Nephron (organoid): ENCODE results near the gene PRKN.

Experiments used
- H3K27ac Mint-ChIP-seq, 3 experiments: 2 replicates each; pipeline ENCODE4 v1.8.0; 2020; ENCODE audit warnings: mixed read lengths in 3 of 3, mild to moderate bottlenecking in 2 of 3, moderate library complexity in 1 of 3
- H3K27me3 Mint-ChIP-seq: 2 replicates; pipeline ENCODE4 v1.8.0; 2021; ENCODE audit warnings: low read depth, mild to moderate bottlenecking, moderate library complexity, mixed read lengths
- H3K36me3 Mint-ChIP-seq: 2 replicates; pipeline ENCODE4 v1.8.0; 2020; ENCODE audit warnings: low read depth, mixed read lengths
- H3K4me1 Mint-ChIP-seq: 2 replicates; pipeline ENCODE4 v1.8.0; 2020; ENCODE audit warnings: mixed read lengths
- H3K4me3 Mint-ChIP-seq, 3 experiments: 2 replicates each; pipeline ENCODE4 v1.8.0; 2020; ENCODE audit warnings: mild to moderate bottlenecking in 3 of 3, mixed read lengths in 3 of 3, moderate library complexity in 2 of 3
- H3K9me3 Mint-ChIP-seq: 2 replicates; pipeline ENCODE4 v1.8.0; 2020; ENCODE audit warnings: mixed read lengths
- TF ChIP-seq, protein P1 (sequence below), 3 experiments: fragments of 200-600 bp; sonication (generic); IDR thresholded peaks; one replicate each; pipeline ENCODE4 v1.5.0; 2021; ENCODE audit warnings: antibody characterized with exemption in 3 of 3; ENCODE audit not compliant: unreplicated experiment in 3 of 3

PRKN gene

DNA sequence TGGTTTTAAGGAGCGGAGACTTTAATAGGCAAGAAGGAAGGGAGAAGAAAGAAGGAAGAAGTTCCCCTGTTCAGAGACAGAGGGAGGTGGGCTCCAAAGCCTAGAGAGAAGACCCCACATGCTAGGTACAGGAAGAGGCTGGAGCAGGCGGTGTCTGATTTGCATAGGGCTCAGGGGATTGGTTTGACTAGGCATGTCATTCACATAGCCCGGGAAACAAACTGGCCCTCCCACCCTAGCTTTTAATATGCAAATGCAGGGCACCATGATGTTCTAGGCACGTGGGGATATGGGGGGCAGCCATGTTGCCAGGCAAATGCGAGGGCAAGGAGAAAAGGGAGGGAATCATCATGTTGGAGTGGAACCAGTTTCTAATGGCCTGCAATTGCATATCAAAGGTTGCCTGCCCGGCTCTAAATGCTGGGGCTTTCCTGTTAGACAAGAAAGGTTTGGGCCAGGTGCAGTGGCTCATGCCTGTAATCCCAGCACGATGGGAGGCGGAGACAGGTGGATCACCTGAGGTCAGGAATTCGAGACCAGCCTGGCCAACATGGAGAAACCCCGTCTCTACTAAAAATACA lies 1419.4 kb downstream of the PRKN start:
- TF ChIP-seq, protein P1, sequence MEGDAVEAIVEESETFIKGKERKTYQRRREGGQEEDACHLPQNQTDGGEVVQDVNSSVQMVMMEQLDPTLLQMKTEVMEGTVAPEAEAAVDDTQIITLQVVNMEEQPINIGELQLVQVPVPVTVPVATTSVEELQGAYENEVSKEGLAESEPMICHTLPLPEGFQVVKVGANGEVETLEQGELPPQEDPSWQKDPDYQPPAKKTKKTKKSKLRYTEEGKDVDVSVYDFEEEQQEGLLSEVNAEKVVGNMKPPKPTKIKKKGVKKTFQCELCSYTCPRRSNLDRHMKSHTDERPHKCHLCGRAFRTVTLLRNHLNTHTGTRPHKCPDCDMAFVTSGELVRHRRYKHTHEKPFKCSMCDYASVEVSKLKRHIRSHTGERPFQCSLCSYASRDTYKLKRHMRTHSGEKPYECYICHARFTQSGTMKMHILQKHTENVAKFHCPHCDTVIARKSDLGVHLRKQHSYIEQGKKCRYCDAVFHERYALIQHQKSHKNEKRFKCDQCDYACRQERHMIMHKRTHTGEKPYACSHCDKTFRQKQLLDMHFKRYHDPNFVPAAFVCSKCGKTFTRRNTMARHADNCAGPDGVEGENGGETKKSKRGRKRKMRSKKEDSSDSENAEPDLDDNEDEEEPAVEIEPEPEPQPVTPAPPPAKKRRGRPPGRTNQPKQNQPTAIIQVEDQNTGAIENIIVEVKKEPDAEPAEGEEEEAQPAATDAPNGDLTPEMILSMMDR (IDR thresholded peaks at IDR 0.05; ENCODE audit: unreplicated experiment in 3 of 3): no peak
- Mint-ChIP-seq H3K27me3 (no peaks in the 10 kb centered on the region), H3K27ac (no peak overlapping the region)

DNA sequence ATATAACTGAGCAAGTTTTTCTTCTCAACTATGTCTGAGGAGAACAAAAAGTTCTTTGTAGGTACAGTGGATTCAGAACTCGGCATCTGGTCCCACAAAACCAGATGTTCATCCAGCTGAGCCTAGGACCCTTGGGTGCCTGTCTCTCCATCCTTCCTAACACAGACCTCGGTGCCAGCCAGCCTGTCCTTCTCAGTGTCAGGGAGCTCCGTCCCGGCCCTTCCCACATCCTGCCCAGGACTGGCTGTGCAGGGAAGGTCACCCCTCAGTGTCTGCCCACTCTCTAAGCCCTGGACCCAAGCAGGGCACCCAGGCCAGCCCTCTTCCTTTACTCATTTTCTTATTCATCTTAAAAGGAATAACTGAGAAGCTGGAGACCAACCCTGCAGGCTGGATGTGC lies 1421.7 kb downstream of the PRKN start:
- TF ChIP-seq, protein P1 (IDR thresholded peaks at IDR 0.05; ENCODE audit: unreplicated experiment in 3 of 3): no peak
- no peak overlapping the region for H3K4me3 Mint-ChIP-seq
- H3K36me3 Mint-ChIP-seq: no peaks in the 10 kb centered on the region
- no peaks in the 10 kb centered on the region for H3K9me3 Mint-ChIP-seq
- H3K4me1 Mint-ChIP-seq: no peaks in the 10 kb centered on the region
- H3K27ac Mint-ChIP-seq: no peak overlapping the region
- H3K27me3 Mint-ChIP-seq: no peaks in the 10 kb centered on the region

More for the DNA sequence above, 1419.4 kb downstream of the PRKN start:
- Mint-ChIP-seq H3K36me3 (no peaks in the 10 kb centered on the region), H3K9me3 (no peaks in the 10 kb centered on the region), H3K4me3 (no peak overlapping the region), H3K4me1 (no peaks in the 10 kb centered on the region)

DNA sequence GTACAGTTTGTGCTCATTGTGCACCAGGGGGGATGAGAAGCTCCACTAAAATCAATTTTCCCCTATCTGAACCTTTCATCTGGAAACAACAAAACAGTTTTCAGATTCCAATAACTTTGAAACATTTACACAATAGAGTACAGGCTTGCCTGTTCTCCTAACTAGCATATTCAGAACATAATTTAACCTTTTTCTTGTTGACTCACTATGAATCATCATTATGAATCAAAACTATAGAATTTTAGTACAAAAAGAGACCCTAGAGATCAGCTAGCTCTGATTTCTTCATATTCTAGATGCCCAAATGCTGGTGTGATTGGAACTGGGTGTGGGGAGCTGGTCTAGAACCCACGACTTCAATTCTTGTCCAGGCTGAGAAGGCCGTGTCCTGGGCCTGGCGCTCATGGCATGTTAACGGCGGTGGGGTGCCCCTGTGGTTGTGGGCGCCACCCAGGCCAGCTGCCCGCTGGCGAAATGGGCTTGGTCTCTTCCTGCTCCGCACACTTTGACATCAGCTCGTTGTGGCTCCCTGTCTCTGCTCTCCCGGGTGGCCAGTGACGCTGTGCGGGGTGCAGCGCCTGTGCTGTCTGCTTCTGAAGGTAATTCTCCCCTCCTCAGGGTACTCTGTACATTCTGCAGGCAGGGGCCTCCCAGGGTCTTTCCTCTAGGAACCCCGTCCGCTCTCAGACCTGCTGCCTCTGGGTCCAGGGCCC lies 1423.8 kb downstream of the PRKN start:
- Mint-ChIP-seq H3K27ac (no peak overlapping the region), H3K4me3 (no peak overlapping the region), H3K9me3 (peaks cover 7% of the 10 kb centered on the region), H3K36me3 (no peaks in the 10 kb centered on the region), H3K4me1 (no peaks in the 10 kb centered on the region), H3K27me3 (no peaks in the 10 kb centered on the region)
- TF ChIP-seq, protein P1 (IDR thresholded peaks at IDR 0.05; ENCODE audit: unreplicated experiment in 3 of 3): no peak

DNA sequence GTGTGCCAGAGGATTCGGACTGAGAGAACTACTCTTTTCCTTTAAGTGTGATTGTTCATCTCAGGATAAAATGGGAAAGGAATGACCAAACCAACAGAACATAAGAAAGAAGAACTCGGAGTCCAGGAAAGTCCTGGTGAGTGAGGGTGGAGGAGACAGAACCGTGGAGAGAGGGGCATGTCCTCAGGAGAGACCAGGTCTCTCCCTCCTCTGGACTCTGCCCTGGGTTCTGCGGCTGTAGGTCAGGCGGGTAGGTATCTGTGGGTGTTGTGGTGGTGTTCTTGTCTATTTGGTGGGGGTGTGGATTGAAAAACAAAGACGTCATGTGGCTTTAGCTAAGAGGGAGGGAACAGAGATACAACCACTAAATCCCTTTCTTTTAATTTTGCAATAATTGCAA lies 1424.6 kb downstream of the PRKN start:
- H3K27ac Mint-ChIP-seq: no peak overlapping the region
- H3K36me3 Mint-ChIP-seq: no peaks in the 10 kb centered on the region
- H3K4me1 Mint-ChIP-seq: no peaks in the 10 kb centered on the region
- H3K4me3 Mint-ChIP-seq: no peak overlapping the region
- H3K27me3 Mint-ChIP-seq: no peaks in the 10 kb centered on the region
- TF ChIP-seq, protein P1 (IDR thresholded peaks at IDR 0.05; ENCODE audit: unreplicated experiment in 3 of 3): no peak
- peaks cover 7% of the 10 kb centered on the region for H3K9me3 Mint-ChIP-seq

DNA sequence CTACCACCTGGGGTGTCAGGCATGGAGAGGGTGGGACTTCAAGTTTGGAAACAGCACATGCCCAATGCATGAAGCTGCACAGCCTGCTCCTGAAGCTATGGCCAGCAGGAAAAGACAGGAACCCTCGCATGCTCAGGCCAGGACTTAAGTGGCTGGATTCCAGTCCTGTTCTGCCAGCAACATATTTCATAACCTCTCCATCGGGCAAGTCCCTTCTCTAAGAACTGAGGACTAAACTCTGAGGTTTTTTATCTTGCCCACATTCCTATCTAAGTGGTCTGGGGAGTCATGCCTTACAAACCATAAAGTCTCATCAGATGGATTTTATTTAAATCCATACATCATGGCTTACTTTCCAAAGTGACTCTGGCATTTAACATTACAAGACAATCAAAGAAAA lies 1426.2 kb downstream of the PRKN start:
- no peaks in the 10 kb centered on the region for H3K4me1 Mint-ChIP-seq
- no peaks in the 10 kb centered on the region for H3K36me3 Mint-ChIP-seq
- TF ChIP-seq, protein P1 (IDR thresholded peaks at IDR 0.05; ENCODE audit: unreplicated experiment in 3 of 3): no peak
- no peak overlapping the region for H3K27ac Mint-ChIP-seq
- no peaks in the 10 kb centered on the region for H3K27me3 Mint-ChIP-seq
- H3K4me3 Mint-ChIP-seq: no peak overlapping the region
- H3K9me3 Mint-ChIP-seq: peaks cover 10% of the 10 kb centered on the region

DNA sequence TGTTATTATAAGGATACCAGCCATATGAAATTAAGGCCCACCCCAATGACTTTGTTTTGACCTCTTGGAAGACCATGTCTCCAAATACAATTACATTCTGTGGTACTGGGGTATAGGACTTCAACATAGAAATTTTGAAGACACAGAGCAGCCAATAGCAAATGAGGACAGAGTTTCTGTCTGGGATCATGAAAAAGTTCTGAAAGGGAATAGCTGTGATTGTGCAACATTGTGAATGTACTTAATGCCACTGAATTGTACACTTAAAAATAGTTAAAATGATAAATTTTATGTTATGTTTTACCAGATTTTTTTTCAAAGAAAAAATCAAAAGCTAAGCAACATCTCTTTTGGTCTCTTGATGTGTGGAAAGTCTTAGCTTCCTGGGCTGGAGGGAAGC lies 1426.7 kb downstream of the PRKN start:
- H3K27me3 Mint-ChIP-seq: no peaks in the 10 kb centered on the region
- TF ChIP-seq, protein P1 (IDR thresholded peaks at IDR 0.05; ENCODE audit: unreplicated experiment in 3 of 3): no peak
- H3K36me3 Mint-ChIP-seq: no peaks in the 10 kb centered on the region
- H3K27ac Mint-ChIP-seq: no peak overlapping the region
- H3K9me3 Mint-ChIP-seq: peaks cover 13% of the 10 kb centered on the region
- H3K4me1 Mint-ChIP-seq: no peaks in the 10 kb centered on the region
- no peak overlapping the region for H3K4me3 Mint-ChIP-seq
